GM12874 (cell line): ENCODE results near the gene P3H4.

Experiments
- TF ChIP-seq, protein P1 (sequence below): IDR thresholded peaks from 2 replicates; pipeline ENCODE4 v1.5.1; 2011; ENCODE audit warnings: low read depth, mild to moderate bottlenecking, control low read depth, low read length, moderate library complexity; ENCODE audit not compliant: insufficient read depth

Gene P3H4

DNA sequence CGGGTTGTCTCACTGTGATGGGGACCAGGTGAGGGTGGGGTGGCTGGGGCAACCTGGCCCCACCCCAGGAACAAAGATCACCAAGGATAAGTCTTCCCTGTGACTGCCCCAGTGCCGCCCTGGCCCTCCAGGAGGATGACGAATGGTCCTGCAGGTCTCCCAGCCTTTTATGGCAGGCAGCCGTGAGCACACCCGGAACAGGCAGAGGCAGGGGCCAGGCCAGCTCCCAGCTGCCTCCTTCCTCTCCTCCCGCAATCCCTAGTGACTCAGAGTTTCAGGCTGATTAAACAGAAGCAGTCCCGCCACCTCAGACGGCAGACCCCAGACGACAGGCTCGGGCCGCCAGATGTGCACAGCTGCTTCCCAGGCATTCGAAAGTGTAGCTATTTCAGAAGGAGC lies 38.6 kb downstream of the P3H4 start:
- TF ChIP-seq, protein P1, sequence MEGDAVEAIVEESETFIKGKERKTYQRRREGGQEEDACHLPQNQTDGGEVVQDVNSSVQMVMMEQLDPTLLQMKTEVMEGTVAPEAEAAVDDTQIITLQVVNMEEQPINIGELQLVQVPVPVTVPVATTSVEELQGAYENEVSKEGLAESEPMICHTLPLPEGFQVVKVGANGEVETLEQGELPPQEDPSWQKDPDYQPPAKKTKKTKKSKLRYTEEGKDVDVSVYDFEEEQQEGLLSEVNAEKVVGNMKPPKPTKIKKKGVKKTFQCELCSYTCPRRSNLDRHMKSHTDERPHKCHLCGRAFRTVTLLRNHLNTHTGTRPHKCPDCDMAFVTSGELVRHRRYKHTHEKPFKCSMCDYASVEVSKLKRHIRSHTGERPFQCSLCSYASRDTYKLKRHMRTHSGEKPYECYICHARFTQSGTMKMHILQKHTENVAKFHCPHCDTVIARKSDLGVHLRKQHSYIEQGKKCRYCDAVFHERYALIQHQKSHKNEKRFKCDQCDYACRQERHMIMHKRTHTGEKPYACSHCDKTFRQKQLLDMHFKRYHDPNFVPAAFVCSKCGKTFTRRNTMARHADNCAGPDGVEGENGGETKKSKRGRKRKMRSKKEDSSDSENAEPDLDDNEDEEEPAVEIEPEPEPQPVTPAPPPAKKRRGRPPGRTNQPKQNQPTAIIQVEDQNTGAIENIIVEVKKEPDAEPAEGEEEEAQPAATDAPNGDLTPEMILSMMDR: no peak

DNA sequence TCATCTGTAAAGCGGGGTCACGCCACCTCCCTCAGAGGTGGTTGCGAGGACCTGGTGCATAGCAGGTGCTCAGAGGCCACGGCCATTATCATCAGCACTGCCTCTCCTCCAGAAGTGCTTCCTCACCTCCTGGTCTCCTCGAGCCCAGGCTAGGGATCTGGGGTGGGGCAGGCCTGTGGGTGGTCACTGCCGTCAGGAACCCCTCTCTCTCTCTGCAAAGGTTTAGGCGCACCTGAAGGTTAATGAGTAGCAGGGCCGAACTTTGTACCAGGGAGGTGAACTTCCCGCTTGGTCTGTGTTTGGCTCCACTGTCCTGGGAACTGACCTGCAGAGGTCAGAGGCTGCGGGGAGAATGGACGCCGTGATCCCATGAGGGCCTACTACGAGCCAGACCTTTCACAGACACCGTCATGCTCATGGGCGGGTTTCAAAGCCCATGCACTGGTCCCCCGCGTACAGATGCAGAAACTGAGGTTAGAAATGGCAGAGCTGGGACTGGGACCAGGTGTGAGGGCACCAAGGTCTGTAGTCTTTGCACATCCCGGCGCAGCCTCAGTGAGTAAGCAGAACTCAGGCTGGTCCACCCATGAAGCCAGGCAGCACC lies 39.1 kb downstream of the P3H4 start:
- TF ChIP-seq, protein P1: no peak

DNA sequence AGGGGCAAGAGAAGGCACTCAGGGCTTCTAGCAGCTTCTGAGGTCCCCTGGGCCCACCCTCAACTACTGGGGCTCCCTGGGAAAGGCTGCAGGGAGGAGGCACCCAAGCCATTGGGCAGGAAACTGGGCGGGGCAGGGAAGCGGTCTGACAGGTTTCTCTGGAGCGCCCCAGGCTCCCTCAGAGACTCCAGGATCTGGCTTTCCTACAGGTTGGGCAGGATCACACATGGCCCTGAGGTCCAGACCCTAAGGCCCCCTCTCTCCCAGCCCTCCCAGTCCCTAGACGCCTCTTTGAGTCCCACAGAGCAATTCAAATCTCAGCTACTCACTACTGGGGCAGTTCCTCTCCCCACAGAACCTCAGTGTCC lies 39.5 kb downstream of the P3H4 start:
- TF ChIP-seq, protein P1: no peak

DNA sequence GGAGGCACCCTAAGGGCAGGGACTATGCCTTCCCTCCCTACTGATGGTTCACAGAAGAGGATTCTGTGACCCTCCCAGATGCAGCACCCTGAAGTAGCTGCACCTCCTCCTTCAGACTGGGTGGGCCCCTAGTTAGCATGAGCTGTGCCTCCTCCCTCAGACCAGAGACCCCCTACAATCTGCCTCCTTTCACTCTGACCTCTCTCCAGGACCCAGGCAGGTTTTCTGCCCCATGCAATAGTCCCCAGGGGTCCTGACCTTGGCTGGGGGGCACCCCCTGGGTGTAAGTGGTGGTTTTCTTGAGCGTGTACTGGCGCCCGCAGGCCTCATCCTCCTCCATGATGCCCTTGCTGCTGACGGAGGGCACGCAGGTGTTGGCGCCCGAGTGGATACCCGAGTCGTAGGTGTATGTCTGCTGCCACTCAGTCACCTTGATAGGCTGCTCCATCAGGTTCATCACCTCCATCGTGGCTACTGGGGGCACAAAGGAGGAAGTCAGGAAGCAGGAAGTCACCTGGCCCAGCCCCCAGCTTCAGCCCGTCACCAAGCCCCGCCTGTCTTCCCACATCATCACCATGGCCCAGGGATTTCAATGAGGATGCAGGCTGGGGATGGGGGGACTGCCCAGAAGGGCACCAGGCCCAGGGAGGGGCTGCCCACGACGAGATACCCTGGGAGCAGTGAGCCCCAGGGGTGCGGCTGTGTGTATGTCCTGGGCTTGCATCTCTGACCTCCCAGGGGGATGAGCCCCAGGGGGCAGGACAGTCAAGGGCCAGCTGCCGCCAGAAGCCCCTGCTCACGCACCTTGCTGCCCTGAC lies 40.2 kb downstream of the P3H4 start:
- TF ChIP-seq, protein P1: no peak

DNA sequence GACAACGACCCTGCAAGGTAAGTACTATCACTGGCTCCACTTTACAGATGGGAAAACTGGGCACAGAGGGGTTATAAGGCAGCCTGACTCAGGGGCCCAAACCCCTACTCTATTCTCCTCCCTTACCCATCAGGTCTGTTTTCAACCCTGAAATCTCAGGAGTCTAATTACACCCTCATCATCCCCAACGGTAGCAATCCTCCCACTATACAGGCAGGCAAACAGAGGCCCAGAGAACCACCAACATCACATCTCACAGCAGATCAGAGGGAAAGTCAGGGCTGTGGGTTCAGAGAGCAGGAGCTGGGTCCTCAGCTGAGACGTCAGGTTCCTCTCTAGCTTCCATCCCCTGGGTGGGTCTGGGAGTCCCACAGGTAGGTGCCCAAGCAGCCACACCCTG lies 41.8 kb downstream of the P3H4 start:
- TF ChIP-seq, protein P1: no peak

DNA sequence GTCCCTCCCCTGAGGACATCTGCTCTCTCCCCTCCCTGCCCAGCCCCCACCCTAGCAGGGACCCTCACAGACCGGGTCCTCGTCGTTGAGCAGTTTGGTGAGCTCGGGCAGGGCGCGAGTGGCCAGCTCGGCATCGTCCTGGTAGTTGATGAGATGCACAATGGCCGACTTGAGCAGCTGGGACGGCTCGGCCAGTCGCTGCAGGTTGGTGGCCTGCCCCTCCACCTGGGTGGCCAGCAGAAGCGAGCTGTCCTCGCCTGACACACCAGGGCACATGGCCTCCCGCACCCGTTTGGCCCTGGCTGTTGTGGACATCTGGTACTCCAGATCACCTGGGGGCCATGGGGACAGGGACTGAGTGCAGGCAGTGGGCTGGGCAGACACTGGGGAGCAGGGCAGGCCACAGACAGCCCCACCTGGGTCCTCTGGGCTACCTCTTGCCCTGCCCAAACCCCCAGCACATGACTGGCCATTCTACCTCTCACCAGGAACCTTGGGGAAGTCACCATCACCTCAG lies 42.3 kb downstream of the P3H4 start:
- TF ChIP-seq, protein P1: no peak

DNA sequence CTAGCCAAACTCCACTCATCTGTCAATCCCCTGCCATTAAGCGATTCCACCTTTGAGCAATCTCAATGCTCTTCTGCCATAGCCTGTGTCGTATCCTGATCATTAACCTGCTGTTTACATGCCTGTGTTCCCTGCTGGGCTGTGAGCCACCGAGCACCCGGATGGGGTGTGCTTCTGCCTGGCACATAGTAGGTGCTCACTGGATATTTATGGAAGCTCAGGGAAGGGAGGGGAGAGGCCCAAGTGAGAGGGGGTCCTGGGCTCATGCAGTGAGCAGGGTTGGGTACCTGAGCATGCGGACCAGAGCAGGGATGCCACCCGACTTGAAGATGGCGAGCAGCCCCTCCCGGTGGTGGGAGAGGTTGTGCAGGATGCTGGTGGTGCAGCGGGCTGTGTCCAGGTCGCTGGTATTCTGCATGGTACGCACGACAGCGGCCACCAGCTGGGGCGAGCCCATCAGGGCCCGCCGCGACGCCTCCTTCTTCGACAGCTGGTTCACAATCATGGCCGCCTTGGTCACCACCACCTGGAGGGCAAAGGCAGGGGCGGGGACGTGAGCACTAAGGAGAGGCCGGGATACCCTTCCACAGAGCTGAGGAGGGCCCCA lies 43.0 kb downstream of the P3H4 start:
- TF ChIP-seq, protein P1: no peak
